ENCODE measurements around the gene CCDC188.

The CCDC188 gene

DNA sequence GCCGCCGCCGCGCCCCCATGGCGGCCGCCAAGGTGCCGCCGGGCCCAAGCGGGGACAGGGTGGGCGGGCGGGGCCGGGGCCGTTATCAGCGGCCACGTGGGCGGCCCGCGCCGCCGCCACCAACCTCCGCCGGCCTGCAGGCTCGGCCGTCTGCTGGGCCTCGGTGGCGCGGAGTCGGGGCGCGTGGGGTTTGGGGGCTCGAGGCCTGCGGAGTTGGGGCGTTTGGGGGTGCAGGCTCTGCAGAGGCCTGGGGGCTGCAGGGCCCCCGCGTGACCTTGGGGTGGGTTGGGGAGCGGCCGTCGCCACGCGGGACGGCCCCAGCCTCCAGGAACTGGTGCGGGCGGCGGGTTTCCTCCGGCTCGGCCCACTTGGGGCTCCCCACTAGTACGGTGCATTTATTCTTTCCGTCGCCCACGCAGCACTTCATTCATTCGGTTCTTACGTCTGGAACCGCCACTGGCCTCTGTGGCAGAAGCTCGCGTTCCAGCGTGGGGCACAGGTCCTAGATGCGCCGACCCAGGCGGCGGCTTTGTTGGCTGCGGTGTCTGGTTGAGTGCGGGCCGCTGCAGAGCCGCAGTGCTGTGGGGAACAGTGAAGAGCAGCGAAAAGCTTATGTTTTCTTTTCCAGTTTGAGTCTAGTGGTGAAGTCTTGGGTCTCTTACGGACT lies 33.1 kb downstream of the CCDC188 start:
- peak; percentile 72 to 78 for DNase-seq (ENCODE audit: low read depth in 2 of 2)

GRCh38 chr22:20116951-20117632 lies 33.8 kb downstream of the CCDC188 start, which contains the start of gene TRMT2A:
Gene TRMT2A (minus strand): TSS chr22:20117226. CDS start chr22:20116906, 320 bp downstream.
- DNase-seq (ENCODE audit: low read depth in 2 of 2): peak; percentile 92 to 96

DNA sequence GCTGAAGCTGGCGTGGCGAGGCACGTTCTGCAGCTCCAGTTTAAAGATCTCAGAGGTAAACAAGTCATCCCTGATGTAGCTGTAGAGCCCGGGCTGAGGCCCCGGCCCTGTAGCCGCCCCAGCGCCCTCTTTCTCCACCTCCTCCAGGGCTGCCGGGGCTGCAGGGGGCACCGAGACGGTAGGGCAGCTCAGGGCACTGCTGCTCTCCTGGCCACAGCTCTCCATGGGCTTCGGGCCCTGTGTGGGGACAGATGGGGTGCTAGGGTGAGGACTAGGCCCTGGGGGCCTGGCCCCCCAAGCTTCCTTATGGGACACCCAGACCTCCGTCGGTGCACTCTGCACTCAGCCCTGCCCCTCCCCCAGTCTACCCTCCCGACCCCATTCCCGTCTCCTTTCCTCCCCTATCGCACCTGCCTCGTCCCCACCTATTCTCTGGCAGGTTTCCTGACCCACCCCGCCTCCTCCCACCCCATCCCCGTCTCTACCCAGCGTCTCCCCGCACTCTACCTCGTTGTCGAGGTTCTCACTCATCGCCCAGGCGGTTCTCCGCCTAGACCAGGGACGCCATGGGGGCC lies 34.4 kb downstream of the CCDC188 start:
- DNase-seq (ENCODE audit: low read depth in 2 of 2): no peak

DNA sequence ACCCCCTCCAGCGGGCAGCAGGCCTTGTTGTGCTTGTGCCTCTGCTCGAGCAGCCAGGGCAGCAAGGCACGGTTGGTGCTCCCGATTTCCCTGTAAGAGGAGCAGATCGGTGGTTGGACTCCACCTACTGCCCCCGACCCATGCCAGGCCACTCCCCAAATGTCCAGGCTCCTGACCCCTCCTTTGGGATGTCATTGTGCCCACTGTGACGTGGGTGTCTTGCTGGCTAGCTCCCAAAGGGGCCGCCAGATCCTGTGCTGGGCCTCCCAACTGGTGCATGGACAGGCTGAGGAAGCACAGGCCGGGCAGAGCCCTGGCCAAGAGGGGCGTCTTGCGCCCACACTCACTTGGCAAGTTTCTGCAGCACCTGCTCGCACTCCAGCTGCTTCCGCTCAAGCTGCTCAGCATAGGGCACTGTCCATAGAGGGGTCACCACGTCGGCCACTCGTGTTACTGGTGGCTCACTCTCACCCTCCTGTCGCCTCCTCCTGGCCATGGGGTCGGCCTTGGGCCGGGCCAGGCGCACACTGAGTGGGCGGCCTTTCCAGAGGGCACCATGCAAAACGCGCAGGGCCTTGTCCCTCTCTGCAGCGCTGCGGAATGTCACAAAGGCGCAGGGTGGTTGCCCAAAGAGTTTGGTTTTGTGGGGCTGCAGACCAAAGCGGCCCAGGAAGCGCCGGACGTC lies 35.0 kb downstream of the CCDC188 start, which contains the start of gene RANBP1:
TSS of gene RANBP1 (plus strand) at position 414 of the 685 bp plus-strand sequence. CDS start at position 495, 81 bp downstream.
- DNase-seq (ENCODE audit: low read depth in 2 of 2): no peak

- DNase-seq (ENCODE audit: low read depth in 2 of 2): no peak
These were observed 36.1 kb downstream of the CCDC188 start for GRCh38 chr22:20114506-20115475.

DNA sequence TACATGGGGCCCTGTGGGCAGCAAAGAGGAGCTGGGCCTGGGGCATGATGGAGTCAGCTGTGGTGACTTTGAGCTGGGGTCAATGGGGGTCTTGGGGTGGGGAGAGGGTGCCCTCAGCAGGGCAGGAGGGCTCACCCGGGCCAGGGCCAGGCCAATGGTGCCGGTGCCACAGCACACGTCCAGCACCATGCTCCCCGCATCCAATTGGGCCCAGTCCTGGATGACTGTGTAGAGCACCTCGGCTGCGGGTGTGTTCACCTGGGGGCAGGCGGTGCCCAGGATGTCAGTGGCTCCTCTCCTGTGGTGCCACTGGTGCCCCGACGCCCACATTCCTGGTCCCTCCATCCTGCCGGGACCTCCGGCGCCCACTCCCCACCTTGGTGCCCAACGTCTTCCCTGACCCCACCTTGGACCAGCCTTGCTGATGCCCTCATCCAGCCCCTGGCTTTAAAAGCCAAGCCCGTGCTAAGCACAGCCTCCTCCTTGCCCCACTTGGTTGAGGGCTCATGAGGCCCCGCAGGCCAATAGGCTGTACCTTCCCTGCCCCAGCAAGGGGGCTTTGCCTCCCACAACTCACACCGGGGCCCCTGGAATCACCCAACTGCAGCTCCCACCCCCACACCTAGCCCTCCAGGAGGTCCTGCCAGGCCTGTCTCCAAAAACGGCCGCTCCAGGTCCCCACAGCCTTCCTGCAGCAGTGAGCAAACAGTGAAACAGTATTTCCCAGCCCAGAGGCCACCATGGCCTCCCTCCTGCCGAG lies 37.1 kb downstream of the CCDC188 start:
- DNase-seq (ENCODE audit: low read depth in 2 of 2): no peak

DNA sequence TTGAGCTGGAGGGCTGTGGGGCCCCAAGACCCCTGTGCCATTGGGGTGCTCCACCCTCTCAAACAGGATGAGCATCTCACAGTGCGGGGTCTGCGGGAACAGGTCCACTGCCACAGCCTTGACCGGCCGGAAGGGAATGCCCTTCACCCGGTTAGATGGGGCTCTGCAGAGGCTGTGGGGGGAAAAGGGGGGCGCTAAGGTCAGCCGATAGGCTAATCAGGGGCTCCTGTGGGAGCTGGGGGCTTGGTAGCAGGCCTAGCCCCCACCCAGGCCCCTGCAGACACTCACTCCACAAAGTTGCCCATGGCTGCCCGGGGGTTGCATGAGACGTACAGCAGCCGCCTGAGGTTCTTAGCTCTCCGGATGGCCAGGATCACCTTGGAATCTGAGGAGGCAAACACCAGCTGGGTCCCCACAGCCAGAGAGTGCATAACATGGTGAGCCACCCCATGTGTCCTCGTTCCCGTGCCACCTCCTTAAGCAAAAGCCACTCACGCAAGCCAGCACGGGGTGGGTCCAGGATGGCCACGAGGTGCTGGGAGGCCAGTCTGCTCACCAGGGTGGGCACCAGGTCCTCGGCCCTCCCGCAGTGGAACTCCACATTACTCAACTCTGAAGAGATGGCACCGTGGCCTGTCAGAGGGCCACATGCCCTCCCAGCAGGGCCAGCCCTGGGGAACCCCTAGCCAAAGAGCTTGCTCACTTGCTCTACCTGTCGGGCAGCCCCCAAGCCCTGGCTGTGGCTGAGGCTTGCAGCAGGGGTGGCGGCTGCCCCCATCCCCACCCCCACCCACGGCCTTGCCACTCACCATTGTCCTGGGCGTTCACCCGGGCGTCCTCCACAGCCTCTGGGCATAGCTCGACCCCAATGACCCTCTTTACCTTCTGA lies 38.0 kb downstream of the CCDC188 start:
- no peak for DNase-seq (ENCODE audit: low read depth in 2 of 2)

GRCh38 chr22:20111689-20112622 lies 38.9 kb downstream of the CCDC188 start:
- no peak for DNase-seq (ENCODE audit: low read depth in 2 of 2)

- no peak for DNase-seq (ENCODE audit: low read depth in 2 of 2)
These were observed 39.7 kb downstream of the CCDC188 start for GRCh38 chr22:20111045-20111688.

DNA sequence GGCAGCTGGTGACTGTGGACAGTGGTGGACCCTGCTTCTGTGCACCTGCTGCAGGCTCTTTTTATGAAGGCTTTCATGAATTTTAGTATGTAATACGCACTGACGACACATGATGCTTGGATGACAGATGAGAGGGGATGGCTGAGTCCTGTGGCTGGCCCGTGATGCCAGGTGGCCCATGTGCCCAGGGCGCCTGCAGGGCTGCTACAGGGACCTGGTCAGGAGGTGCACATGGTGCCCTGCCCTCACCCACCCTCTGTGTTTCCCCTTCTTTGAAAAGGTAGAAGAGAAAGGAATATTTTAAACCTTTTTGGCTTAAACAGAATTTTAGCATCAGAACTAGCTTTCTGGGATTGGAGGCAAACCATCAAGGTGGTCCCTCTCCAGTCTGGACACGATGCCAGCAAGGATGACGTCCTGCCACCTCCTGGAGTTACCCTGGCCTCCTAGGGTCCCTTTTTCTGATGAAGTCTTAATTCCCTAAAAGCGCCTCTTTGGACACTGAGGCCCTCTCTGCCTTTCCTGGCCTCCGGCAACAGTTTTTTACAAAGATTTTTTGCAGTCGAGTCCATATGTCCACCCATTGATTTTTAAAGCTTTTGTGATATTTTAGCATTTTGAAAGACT lies 40.4 kb downstream of the CCDC188 start:
- no peak for DNase-seq (ENCODE audit: low read depth in 2 of 2)

DNA sequence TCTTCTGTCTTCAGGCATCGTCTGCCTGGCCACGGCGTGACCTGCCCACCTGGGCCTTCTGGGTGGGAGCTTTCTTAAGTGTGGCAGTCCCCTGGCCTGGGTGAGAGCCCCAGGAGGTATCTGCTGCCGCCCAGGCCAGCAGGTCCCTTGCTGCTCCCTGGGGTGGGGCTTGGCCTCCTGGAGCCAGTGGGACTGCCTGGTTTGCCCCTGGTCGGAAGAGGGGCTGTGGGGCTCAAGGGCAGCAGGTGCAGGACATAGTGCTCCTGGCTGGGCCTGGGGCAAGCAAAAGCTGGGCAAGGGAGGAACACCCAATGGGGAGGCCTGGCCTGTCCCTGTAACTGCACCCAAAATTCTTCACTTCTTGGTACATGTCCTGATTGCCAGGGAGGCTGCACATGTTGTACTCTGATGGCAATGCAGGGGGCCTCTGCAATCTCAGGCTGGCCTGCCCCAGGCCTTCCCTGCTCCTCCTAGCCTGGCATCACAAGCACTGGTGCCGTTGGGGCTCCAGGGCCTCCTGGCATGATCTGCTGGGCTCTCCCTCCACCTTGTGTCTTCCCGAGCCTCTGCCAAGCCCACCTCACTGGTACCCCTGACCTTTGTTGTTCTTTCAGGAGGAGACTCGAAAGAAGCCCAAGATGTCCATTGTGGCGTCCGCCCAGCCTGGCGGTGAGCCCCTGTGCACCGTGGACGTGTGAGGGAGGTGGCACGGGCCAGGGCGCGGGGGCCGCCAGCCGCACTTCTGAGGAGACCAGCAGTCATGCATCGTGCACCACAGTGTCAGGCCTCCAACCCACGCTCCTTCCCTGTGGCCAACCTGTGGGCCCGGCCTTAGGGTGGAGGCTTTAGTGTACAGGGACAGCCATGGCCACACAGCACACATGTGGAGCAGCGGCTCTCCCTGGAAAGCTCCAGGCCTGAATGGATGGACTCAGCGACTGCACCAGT lies 41.2 kb downstream of the CCDC188 start:
- DNase-seq (ENCODE audit: low read depth in 2 of 2): no peak

DNA sequence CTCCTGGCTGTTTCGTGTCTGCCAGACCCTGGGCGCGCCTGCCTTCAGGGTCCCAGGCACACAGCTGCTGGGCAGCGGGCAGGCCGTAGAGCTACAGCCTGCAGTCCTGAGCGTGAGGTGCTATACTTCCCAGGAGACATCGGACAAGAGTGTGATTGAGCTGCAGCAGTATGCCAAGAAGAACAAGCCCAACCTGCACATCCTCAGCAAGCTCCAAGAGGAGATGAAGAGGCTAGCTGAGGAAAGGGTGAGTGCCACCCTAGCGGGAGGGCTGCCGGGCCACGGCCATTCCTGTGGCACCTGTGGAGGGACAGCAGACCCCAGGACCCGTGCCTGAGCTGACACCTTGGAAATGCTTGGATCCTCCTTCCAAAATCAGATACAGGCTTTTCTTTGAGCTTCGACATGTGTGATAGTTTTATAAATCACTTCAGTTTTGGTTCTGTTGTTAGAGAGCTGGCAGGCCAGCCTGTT lies 42.1 kb downstream of the CCDC188 start:
- no peak for DNase-seq (ENCODE audit: low read depth in 2 of 2)

- no peak for DNase-seq (ENCODE audit: low read depth in 2 of 2)
These were observed 42.7 kb downstream of the CCDC188 start for GRCh38 chr22:20107951-20108756.

GRCh38 chr22:20107471-20107901 lies 43.4 kb downstream of the CCDC188 start:
- no peak for DNase-seq (ENCODE audit: low read depth in 2 of 2)

DNA sequence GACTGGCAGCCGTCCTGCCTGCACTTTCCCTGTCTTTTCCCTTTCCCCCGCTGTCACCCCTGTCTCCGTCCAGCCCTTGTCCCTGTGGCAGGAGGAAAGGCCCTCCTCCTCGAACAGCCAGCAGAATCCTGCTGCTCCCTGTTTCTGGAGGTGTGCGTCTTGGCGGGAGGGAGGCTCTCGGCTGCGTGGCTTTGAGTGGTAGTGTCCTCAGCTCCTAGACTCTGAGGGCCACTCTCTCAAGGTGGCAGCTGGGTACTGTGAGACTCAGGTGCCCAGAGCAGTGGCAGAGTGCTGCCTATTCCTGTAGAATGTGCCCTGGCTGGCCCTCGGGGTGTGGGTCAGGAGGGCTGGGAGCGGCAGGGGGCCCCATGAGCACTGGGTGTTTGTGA lies 44.0 kb downstream of the CCDC188 start:
- no peak for DNase-seq (ENCODE audit: low read depth in 2 of 2)

Measured in stimulated activated CD8-positive, alpha-beta memory T cell treated with anti-CD3 and anti-CD28 coated beads, Interleukin-7, amount 100 ng/mL, for 4 hours (primary cell).